HepG2 (cell line): ENCODE results near the gene CTXN1. TPM values are rescaled to one million over a fixed set of nuclear protein-coding genes. Genes with fewer than 3 reads are reported as not detected.

Experiments used
- FOXJ3 ChIP-seq: sonication (generic); formaldehyde crosslinking; IDR thresholded peaks from 2 replicates; pipeline ENCODE4 v1.4.0; 2020; ENCODE audit warnings: missing genetic modification reagents, mild to moderate bottlenecking, borderline replicate concordance
- GLMP ChIP-seq: sonication (generic); formaldehyde crosslinking; IDR thresholded peaks from 2 replicates; pipeline ENCODE4 v1.9.0; 2021; ENCODE audit warnings: missing genetic modification reagents, mild to moderate bottlenecking, borderline replicate concordance
- IRF9 ChIP-seq: sonication (generic); formaldehyde crosslinking; IDR thresholded peaks from 2 replicates; pipeline ENCODE4 v1.8.0; 2022; ENCODE audit warnings: missing genetic modification reagents, mild to moderate bottlenecking, borderline replicate concordance
- MAFK ChIP-seq, 2 experiments: IDR thresholded peaks in 1 of 2; conservative IDR thresholded peaks in 1 of 2; 2 replicates each; pipeline ENCODE4 v1.6.1; 2011; ENCODE audit warnings: improper control_type of control experiment in 2 of 2, low read length in 2 of 2
- MIER2 ChIP-seq: IDR thresholded peaks from 2 replicates; pipeline ENCODE4 v1.6.1; 2016; ENCODE audit warnings: missing biosample characterization, missing genetic modification reagents
- NR2F1 ChIP-seq, 2 experiments: fragments of 450-650 bp in 1 of 2; formaldehyde crosslinking in 1 of 2; IDR thresholded peaks; 2 replicates each; pipeline versions ENCODE4 v1.5.0 to v1.6.1; 2016 to 2020; ENCODE audit warnings: mild to moderate bottlenecking in 1 of 2, missing compliant biosample characterization in 1 of 2, missing genetic modification reagents in 1 of 2, moderate library complexity in 1 of 2
- ONECUT2 ChIP-seq: sonication (generic); formaldehyde crosslinking; IDR thresholded peaks from 2 replicates; pipeline ENCODE4 v1.4.0; 2020; ENCODE audit warnings: missing genetic modification reagents
- PRMT3 ChIP-seq: sonication (generic); formaldehyde crosslinking; IDR thresholded peaks from 2 replicates; pipeline ENCODE4 v1.8.1; 2022; ENCODE audit warnings: low read depth, mild to moderate bottlenecking, moderate library complexity, missing genetic modification reagents, borderline replicate concordance
- REXO4 ChIP-seq: sonication (generic); formaldehyde crosslinking; IDR thresholded peaks from 2 replicates; pipeline ENCODE4 v1.8.0; 2022; ENCODE audit warnings: missing genetic modification reagents, mild to moderate bottlenecking, borderline replicate concordance
- SMAD3 ChIP-seq: sonication (generic); formaldehyde crosslinking; IDR thresholded peaks from 2 replicates; pipeline ENCODE4 v1.4.0; 2020; ENCODE audit warnings: missing genetic modification reagents
- SMARCC2 ChIP-seq: fragments of 450-650 bp; IDR thresholded peaks from 2 replicates; pipeline ENCODE4 v1.6.1; 2017; ENCODE audit warnings: antibody characterized with exemption, mild to moderate bottlenecking
- STAG1 ChIP-seq: sonication (generic); formaldehyde crosslinking; IDR thresholded peaks from 2 replicates; pipeline ENCODE4 v1.4.0; 2020; ENCODE audit warnings: missing genetic modification reagents
- ZNF274 ChIP-seq: sonication (generic); formaldehyde crosslinking; IDR thresholded peaks from 2 replicates; pipeline ENCODE4 v1.5.1; 2020; ENCODE audit warnings: mild to moderate bottlenecking, missing genetic modification reagents
- polyA plus RNA-seq, 8 experiments: library from polyadenylated mRNA; depleted of rRNA in 3 of 8; stranded (reverse) in 7 of 8; unstranded in 1 of 8; fragments of >200 nt; fragmentation: Illumina TruSeq in 4 of 8; extraction: Trizol in 4 of 8; gene quantifications; 2 replicates each; pipeline versions ENCODE4 v1.2.1 to v1.2.3, GENCODE V29; 2011 to 2016; ENCODE audit warnings: low read depth in 4 of 8, missing spikeins in 1 of 8, mixed read lengths in 1 of 8; ENCODE audit not compliant: insufficient read depth in 1 of 8
- total RNA-seq, 5 experiments: library from RNA; depleted of rRNA; stranded (reverse); fragments of >200 nt; fragmentation: Illumina TruSeq; extraction: Trizol; gene quantifications; 2 replicates each; pipeline ENCODE4 v1.2.3, GENCODE V29; 2016; ENCODE audit warnings: low read depth in 1 of 5
- TF ChIP-seq, protein P1 (sequence below): sonication (generic); formaldehyde crosslinking; IDR thresholded peaks from 2 replicates; pipeline ENCODE4 v1.9.0; 2021; ENCODE audit warnings: missing genetic modification reagents, mild to moderate bottlenecking, borderline replicate concordance
- TF ChIP-seq, protein P2 (sequence below): sonication (generic); formaldehyde crosslinking; IDR thresholded peaks from 2 replicates; pipeline ENCODE4 v1.5.1; 2020; ENCODE audit warnings: missing genetic modification reagents, mild to moderate bottlenecking, borderline replicate concordance
- TF ChIP-seq, protein P3 (sequence below): IDR thresholded peaks from 2 replicates; pipeline ENCODE4 v1.6.1; 2016; ENCODE audit warnings: missing genetic modification reagents, missing compliant biosample characterization
- TF ChIP-seq, protein P4 (sequence below): sonication (generic); formaldehyde crosslinking; IDR thresholded peaks from 2 replicates; pipeline ENCODE4 v1.4.0; 2020; ENCODE audit warnings: missing genetic modification reagents

CTXN1 gene
- total and polyA plus RNA-seq, 2 of the 13 experiments (the other 11 are each of a cell fraction or from before 2014, with no cell fraction given): 0.11 TPM; not detected in 1

DNA sequence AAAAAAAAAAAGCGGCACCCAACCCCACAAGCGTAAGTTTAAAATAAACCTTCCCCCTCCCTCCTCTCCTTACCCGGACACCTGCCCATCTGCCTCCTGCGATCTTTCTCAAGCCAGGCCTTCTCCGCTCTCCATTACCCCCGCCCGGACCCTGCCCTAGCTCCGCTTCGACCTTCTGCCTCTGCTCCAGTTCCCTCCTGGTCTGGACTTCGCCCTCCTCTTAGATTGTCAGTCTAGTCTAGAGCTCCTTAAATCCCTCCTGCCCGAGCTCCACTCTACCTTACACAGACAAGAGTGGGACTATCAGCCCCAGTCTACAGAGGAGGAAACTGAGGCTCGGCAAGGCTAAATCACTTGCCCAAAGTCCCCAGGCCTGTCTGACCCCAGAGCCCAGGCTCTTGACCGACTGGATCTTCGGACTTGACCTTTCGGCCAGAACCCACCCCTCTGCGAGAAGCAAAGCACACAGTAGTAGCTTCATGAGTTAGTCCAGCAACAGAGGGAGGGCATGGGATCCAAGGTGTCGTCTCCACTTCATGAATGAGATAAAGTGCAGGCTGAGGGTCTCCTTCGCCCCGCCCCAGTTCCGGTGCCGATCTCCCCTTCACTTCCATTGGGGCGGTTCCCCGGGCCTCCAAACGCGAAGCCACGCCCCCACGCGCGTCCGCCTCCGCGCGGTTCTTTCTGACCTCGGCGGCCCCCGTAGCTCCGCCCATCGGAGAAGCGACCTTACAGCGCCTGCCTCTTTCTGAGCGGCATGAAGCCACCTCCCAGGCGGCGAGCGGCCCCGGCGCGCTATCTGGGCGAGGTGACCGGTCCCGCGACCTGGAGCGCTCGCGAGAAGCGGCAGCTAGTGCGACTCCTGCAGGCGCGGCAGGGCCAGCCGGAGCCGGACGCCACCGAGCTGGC, 6.1 kb downstream of the CTXN1 start, which contains the start of gene SNAPC2 (continued):
- TF ChIP-seq, protein P1, sequence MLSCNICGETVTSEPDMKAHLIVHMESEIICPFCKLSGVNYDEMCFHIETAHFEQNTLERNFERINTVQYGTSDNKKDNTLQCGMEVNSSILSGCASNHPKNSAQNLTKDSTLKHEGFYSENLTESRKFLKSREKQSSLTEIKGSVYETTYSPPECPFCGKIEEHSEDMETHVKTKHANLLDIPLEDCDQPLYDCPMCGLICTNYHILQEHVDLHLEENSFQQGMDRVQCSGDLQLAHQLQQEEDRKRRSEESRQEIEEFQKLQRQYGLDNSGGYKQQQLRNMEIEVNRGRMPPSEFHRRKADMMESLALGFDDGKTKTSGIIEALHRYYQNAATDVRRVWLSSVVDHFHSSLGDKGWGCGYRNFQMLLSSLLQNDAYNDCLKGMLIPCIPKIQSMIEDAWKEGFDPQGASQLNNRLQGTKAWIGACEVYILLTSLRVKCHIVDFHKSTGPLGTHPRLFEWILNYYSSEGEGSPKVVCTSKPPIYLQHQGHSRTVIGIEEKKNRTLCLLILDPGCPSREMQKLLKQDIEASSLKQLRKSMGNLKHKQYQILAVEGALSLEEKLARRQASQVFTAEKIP (CRISPR knock-in tag): no peak
- TF ChIP-seq NR2F1 (CRISPR knock-in tag; IDR thresholded peaks at IDR 0.05): peak; percentile 4 to 42; a peak in 1 of 4 replicates
- TF ChIP-seq ZNF274 (CRISPR knock-in tag): peak; percentile 88
- TF ChIP-seq, protein P2, sequence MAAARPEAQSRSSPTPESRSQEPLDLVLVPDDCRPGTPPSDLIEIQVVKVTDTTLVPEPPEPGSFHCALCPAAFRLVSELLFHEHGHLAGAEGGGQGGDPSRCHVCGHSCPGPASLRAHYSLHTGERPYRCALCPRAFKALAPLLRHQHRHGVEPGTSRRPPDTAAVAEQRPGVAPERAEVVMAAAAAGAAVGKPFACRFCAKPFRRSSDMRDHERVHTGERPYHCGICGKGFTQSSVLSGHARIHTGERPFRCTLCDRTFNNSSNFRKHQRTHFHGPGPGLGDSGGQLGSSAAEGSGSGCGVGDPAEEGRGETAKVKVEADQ: no peak
- TF ChIP-seq STAG1 (CRISPR knock-in tag): no peak
- TF ChIP-seq SMAD3: peak; percentile 78; the same call in 1 of the 2 replicates
- TF ChIP-seq GLMP: no peak
- no peak for TF ChIP-seq FOXJ3 (CRISPR knock-in tag)
- TF ChIP-seq REXO4 (CRISPR knock-in tag): no peak
- TF ChIP-seq IRF9 (CRISPR knock-in tag): peak; percentile 78; the same call in 1 of the 2 replicates
- TF ChIP-seq, protein P3, sequence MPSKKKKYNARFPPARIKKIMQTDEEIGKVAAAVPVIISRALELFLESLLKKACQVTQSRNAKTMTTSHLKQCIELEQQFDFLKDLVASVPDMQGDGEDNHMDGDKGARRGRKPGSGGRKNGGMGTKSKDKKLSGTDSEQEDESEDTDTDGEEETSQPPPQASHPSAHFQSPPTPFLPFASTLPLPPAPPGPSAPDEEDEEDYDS (CRISPR knock-in tag): peak; percentile 37; the same call in 1 of the 2 replicates
- TF ChIP-seq PRMT3: no peak; the same call in 1 of the 2 replicates
- no peak for TF ChIP-seq ONECUT2
- TF ChIP-seq SMARCC2: no peak
- no peak for TF ChIP-seq MAFK (conservative IDR thresholded peaks at IDR 0.05 in 1 of 2, IDR thresholded peaks at IDR 0.05 in 1 of 2; ENCODE audit: low read length in 2 of 2)
- no peak; the same call in 1 of the 2 replicates for TF ChIP-seq MIER2 (CRISPR knock-in tag)
- TF ChIP-seq, protein P4, sequence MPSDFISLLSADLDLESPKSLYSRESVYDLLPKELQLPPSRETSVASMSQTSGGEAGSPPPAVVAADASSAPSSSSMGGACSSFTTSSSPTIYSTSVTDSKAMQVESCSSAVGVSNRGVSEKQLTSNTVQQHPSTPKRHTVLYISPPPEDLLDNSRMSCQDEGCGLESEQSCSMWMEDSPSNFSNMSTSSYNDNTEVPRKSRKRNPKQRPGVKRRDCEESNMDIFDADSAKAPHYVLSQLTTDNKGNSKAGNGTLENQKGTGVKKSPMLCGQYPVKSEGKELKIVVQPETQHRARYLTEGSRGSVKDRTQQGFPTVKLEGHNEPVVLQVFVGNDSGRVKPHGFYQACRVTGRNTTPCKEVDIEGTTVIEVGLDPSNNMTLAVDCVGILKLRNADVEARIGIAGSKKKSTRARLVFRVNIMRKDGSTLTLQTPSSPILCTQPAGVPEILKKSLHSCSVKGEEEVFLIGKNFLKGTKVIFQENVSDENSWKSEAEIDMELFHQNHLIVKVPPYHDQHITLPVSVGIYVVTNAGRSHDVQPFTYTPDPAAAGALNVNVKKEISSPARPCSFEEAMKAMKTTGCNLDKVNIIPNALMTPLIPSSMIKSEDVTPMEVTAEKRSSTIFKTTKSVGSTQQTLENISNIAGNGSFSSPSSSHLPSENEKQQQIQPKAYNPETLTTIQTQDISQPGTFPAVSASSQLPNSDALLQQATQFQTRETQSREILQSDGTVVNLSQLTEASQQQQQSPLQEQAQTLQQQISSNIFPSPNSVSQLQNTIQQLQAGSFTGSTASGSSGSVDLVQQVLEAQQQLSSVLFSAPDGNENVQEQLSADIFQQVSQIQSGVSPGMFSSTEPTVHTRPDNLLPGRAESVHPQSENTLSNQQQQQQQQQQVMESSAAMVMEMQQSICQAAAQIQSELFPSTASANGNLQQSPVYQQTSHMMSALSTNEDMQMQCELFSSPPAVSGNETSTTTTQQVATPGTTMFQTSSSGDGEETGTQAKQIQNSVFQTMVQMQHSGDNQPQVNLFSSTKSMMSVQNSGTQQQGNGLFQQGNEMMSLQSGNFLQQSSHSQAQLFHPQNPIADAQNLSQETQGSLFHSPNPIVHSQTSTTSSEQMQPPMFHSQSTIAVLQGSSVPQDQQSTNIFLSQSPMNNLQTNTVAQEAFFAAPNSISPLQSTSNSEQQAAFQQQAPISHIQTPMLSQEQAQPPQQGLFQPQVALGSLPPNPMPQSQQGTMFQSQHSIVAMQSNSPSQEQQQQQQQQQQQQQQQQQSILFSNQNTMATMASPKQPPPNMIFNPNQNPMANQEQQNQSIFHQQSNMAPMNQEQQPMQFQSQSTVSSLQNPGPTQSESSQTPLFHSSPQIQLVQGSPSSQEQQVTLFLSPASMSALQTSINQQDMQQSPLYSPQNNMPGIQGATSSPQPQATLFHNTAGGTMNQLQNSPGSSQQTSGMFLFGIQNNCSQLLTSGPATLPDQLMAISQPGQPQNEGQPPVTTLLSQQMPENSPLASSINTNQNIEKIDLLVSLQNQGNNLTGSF (CRISPR knock-in tag): no peak; the same call in 1 of the 2 replicates
